Left renal cortex interstitium (tissue), 4 donors: ENCODE measurements around the gene ATP10A. TPM values are rescaled to one million over a fixed set of nuclear protein-coding genes. Genes with fewer than 3 reads are reported as not detected.

Experiments used
- DNase-seq, 4 donors: peaks; one replicate each; pipeline ENCODE4 v3.0.0-alpha.2; 2013; ENCODE audit warnings: low read depth in 4 of 4, low spot score in 2 of 4, missing footprints in 1 of 4
- polyA plus RNA-seq, 4 donors: library from polyadenylated mRNA; unstranded; fragments of 120-200 nt; gene quantifications; one replicate each; pipeline ENCODE4 v1.2.1, GENCODE V29; 2013; ENCODE audit not compliant: insufficient read length in 4 of 4

ATP10A gene
- polyA plus RNA-seq, 4 donors, result 3.0 to 5.2 (median 3.9) TPM

- no peak for DNase-seq
These were observed 136.0 kb downstream of the ATP10A start for GRCh38 chr15:25727116-25727515.

- no peak for DNase-seq
These were observed 137.4 kb downstream of the ATP10A start for GRCh38 chr15:25725758-25726157.

GRCh38 chr15:25724899-25725298 lies 138.2 kb downstream of the ATP10A start:
- no peak for DNase-seq

- DNase-seq, result no peak
These were observed 141.5 kb downstream of the ATP10A start for GRCh38 chr15:25721605-25721955.

GRCh38 chr15:25719101-25719985 lies 143.8 kb downstream of the ATP10A start:
- no peak for DNase-seq

GRCh38 chr15:25718597-25718996 lies 144.5 kb downstream of the ATP10A start:
- DNase-seq, result no peak

- no peak for DNase-seq
These were observed 145.0 kb downstream of the ATP10A start for GRCh38 chr15:25718169-25718536.

- DNase-seq, result no peak
These were observed 145.5 kb downstream of the ATP10A start for GRCh38 chr15:25717457-25718168.

GRCh38 chr15:25717127-25717456 lies 146.0 kb downstream of the ATP10A start:
- no peak for DNase-seq

- DNase-seq, result no peak
These were observed 146.6 kb downstream of the ATP10A start for GRCh38 chr15:25716414-25717126.

GRCh38 chr15:25715536-25716413 lies 147.4 kb downstream of the ATP10A start:
- DNase-seq, result no peak

GRCh38 chr15:25714538-25714840 lies 148.6 kb downstream of the ATP10A start:
- no peak for DNase-seq

GRCh38 chr15:25713736-25714537 lies 149.2 kb downstream of the ATP10A start:
- no peak for DNase-seq

GRCh38 chr15:25712961-25713355 lies 150.2 kb downstream of the ATP10A start:
- no peak for DNase-seq

GRCh38 chr15:25712192-25712960 lies 150.8 kb downstream of the ATP10A start:
- DNase-seq, result no peak

GRCh38 chr15:25711691-25712090 lies 151.4 kb downstream of the ATP10A start:
- DNase-seq, result no peak

GRCh38 chr15:25711164-25711563 lies 152.0 kb downstream of the ATP10A start:
- no peak for DNase-seq

GRCh38 chr15:25710184-25710583 lies 152.9 kb downstream of the ATP10A start:
- DNase-seq, result no peak
